ENCODE results near the gene AP2A2.

Gene AP2A2

DNA sequence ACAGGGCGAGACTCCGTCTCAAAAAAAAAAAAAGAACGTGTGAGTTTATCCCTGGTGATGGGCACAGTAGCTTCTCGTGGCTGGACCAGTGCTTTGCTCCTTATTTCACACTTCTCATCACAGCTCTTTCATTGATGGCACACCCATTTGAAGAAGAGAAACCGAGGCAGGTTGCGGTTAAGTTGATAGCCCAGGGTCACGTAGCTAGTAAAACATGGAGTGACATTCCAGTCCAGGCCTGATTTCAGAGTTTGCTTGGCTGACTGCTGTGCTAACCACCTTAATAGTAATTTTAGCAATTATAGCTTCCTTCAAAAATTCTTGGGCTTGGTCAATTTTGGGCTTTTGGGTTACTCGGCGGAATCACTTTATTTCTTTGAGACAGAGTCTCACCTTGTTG, 25.8 kb downstream of the AP2A2 start:
- in situ Hi-C loops (cut with HindIII; ENCODE audit: low pct_ligation_motif_present, low sequenced_read_pairs) = no loop called here
- H3K4me3 ChIP-seq (ENCODE audit: low read depth, low read length) = no peak overlapping the region
- no peak for DNase-seq
- TF ChIP-seq, protein P1, sequence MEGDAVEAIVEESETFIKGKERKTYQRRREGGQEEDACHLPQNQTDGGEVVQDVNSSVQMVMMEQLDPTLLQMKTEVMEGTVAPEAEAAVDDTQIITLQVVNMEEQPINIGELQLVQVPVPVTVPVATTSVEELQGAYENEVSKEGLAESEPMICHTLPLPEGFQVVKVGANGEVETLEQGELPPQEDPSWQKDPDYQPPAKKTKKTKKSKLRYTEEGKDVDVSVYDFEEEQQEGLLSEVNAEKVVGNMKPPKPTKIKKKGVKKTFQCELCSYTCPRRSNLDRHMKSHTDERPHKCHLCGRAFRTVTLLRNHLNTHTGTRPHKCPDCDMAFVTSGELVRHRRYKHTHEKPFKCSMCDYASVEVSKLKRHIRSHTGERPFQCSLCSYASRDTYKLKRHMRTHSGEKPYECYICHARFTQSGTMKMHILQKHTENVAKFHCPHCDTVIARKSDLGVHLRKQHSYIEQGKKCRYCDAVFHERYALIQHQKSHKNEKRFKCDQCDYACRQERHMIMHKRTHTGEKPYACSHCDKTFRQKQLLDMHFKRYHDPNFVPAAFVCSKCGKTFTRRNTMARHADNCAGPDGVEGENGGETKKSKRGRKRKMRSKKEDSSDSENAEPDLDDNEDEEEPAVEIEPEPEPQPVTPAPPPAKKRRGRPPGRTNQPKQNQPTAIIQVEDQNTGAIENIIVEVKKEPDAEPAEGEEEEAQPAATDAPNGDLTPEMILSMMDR (IDR thresholded peaks at IDR 0.05; ENCODE audit: low read depth, low read length, missing control alignments) = no peak
- no peaks in the 10 kb centered on the region for H3K36me3 ChIP-seq (replicated peaks)
- no peak overlapping the region for H3K27ac ChIP-seq
- H3K27me3 ChIP-seq (replicated peaks) = no peaks in the 10 kb centered on the region

DNA sequence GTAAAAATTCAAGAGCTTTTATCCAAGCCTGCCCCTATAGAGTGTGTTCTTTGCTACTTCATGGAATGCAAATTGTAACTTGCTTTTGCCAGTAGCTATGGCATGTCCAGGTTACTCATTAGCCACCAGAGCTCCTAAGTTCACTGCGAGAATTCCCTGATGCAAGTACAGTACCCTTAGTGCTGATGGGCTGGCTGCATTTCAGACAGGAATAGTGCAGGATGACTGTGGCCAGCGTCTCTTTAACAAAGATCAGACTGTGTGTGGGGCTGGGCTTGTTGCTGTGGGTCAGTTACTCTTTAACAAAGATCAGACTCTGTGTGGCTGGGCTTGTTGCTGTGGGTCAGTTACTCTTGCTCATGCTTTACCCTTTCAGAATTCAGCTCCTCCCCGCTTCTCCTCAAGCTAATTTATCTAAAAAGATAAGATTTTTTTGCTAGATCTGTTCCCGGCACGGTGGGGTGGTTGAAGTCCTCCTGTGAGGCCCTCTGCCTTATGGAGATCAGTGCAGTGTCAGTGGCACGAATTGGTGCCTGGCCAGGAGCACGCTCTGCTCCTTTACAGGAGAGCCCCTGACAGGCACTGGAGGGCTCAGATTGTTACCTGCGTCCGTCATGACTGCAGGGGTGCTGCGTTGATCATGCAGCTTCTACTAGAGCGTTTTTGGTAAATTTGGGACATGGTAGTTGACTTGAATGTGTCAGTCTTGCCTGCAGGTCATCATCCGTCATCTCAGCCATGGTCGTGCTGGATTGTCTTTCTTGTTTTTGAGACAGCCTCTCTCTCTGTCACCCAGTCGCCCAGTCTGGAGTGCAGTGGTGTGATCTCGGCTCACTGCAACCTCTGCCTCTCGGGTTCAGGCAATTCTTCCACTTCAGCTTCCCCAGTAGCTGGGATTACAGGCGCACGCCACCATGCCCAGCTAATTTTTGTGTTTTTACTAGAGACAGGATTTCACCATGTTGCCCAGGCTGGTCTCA, 27.0 kb downstream of the AP2A2 start:
- H3K4me3 ChIP-seq (ENCODE audit: low read depth, low read length) = no peak overlapping the region
- H3K27me3 ChIP-seq (replicated peaks) = no peaks in the 10 kb centered on the region
- TF ChIP-seq, protein P1 (IDR thresholded peaks at IDR 0.05; ENCODE audit: low read depth, low read length, missing control alignments) = no peak
- in situ Hi-C loops (cut with HindIII; ENCODE audit: low pct_ligation_motif_present, low sequenced_read_pairs) = no loop called here
- no peak overlapping the region for H3K27ac ChIP-seq
- peak; percentile 27 for DNase-seq
- no peaks in the 10 kb centered on the region for H3K36me3 ChIP-seq (replicated peaks)

DNA sequence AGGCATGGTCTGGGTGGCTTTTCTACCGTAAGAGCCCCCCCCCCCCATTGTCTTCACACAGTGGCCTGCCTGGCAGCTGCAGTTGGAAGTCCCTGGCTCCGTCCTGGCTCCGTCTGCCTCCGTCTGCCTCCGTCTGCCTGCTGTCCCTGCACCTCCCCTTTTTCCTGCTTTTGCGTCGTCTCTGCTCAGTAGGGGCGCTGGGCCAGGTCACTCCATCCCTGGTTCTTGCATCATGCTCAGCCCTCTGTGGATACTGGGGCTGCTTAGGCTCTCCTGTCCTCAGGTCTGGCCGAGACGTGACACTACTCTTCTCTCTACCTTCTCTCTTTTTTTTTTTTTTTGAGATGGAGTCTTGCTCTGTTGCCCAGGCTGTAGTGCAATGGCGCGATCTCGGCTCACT, 27.8 kb downstream of the AP2A2 start:
- in situ Hi-C loops (cut with HindIII; ENCODE audit: low pct_ligation_motif_present, low sequenced_read_pairs) = no loop called here
- no peaks in the 10 kb centered on the region for H3K27me3 ChIP-seq (replicated peaks)
- no peak overlapping the region for H3K4me3 ChIP-seq (ENCODE audit: low read depth, low read length)
- TF ChIP-seq, protein P1 (IDR thresholded peaks at IDR 0.05; ENCODE audit: low read depth, low read length, missing control alignments) = no peak
- H3K36me3 ChIP-seq (replicated peaks) = no peaks in the 10 kb centered on the region
- no peak for DNase-seq
- no peak overlapping the region for H3K27ac ChIP-seq

DNA sequence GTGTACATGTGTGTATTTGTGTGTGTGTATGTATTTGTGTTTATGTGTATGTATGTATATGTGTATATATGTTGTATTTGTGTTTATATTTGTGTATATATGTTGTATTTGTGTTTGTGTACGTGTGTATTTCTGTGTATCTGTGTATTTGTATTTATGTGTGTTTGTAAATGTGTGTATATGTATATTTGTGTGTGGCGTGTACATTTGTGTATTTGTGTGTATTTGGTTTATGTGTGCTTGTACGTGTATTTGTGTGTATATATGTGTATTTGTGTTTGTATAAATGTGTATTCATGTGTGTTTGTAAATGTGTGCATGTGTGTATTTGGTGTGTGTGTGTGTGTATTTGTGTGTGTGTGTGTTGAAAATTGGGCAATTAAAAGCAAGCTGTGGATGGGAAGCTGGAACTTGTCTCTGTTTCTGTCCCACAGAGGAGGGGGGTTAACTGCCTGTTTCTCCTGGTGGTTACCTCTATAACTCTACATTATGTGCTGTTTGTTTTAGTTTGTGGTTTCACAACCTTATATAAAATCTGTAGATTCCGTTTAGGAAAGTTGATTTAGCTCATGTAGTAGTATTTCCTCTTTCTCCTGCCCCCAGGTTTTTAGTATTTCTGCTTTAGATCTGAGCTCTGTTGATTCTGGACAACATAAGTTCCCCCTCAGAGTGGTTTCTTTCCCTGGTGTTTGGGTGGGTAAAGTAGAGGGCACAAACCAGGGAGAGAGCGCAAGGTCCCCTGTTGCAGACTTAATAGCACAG, 28.9 kb downstream of the AP2A2 start:
- in situ Hi-C loops (cut with HindIII; ENCODE audit: low pct_ligation_motif_present, low sequenced_read_pairs) = no loop called here
- Histone ChIP-seq H3K27me3 (replicated peaks) (no peaks in the 10 kb centered on the region), H3K36me3 (replicated peaks) (peaks cover 1% of the 10 kb centered on the region), H3K4me3 (ENCODE audit: low read depth, low read length) (no peak overlapping the region), H3K27ac (no peak overlapping the region)
- TF ChIP-seq, protein P1 (IDR thresholded peaks at IDR 0.05; ENCODE audit: low read depth, low read length, missing control alignments) = no peak
- no peak for DNase-seq

DNA sequence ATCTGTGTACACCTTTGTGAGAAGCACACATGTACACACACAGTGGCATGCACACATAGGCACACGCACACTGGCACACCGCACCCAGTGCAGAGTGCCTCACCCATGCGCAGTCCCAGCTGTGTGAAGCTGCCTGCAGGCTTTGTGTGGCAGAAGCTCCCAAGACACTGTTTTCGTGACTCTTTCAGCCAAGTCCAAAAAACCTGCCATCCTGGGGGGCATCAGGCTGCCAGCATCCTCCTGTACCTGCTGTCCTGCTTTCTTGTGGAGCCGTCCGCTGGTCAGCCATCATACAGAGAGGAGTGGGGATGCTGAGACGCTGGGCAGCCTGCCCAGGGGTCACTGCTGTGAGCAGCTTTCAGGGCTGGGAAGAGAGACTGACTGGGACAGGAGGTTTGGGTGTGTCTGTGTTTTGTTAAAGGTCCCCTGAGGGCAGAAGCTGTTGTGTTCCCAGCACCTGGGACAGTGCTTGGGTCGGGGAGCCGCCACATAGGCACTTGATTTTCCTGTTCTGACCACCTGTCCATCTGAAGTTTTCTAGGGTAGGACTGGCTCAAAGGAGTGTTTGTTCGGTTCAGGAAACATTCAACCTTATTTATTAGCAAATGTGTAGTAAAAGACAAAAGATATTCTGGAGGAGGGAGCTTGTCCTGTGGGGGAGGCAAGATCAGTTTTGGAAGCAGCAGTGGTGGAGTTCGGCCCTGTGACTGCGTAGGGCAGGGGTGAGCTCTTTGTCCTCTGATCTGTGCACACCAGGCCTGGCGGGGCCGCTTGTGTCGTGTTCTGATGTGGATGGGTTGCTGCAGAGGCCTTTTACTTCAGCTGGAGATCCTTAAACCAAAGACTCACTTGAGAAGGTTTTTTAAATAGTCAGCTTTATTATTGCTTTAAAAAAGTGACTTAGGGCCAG, 29.7 kb downstream of the AP2A2 start:
- TF ChIP-seq, protein P1 (IDR thresholded peaks at IDR 0.05; ENCODE audit: low read depth, low read length, missing control alignments) = no peak
- Histone ChIP-seq H3K27me3 (replicated peaks) (no peaks in the 10 kb centered on the region), H3K36me3 (replicated peaks) (peaks cover 5% of the 10 kb centered on the region), H3K27ac (no peak overlapping the region), H3K4me3 (ENCODE audit: low read depth, low read length) (no peak overlapping the region)
- DNase-seq = no peak
- in situ Hi-C loops (cut with HindIII; ENCODE audit: low pct_ligation_motif_present, low sequenced_read_pairs) = no loop called here
